GM06990 (cell line): ENCODE measurements around the gene NUFIP2.

Experiments used
- DNase-seq: peaks from one replicate; pipeline ENCODE4 v3.0.0-alpha.2; 2011; ENCODE audit not compliant: insufficient read length; ENCODE audit errors: extremely low read depth
- H3K27me3 ChIP-seq: replicated peaks from 2 replicates; pipeline ENCODE4 v1.6.0; 2011; ENCODE audit warnings: low read length; ENCODE audit not compliant: control insufficient read depth, insufficient read depth
- H3K36me3 ChIP-seq: 2 replicates; pipeline ENCODE4 v1.5.1; 2011; ENCODE audit warnings: low read length; ENCODE audit not compliant: control insufficient read depth, insufficient read depth
- H3K4me3 ChIP-seq: replicated peaks from 2 replicates; pipeline ENCODE4 v1.5.1; 2011; ENCODE audit warnings: low read depth, mild to moderate bottlenecking, control low read depth, low read length
- TF ChIP-seq, protein P1 (sequence below): IDR thresholded peaks from 2 replicates; pipeline ENCODE4 v1.5.1; 2011; ENCODE audit warnings: low read length, control low read depth, mild to moderate bottlenecking, inconsistent platforms; ENCODE audit not compliant: insufficient read depth, poor library complexity, severe bottlenecking

NUFIP2 gene

DNA sequence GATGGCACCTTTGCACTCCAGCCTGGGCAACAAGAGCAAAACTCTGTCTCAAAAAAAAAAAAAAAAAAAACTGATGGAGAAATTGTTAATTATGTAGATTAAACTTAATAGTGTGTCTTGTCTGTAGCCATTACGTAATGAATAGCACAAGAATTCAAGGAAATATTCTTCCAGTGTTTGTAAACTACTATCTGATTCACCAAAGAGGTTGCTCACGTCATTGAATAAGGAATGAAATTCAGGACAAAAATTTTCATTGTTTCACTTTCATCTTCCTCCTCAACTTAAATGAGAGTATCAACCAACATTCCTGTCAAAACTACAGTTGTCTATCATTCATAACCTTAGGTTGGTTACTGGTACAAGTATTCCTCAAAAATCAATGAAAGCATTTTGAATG, 83.1 kb downstream of the NUFIP2 start:
- H3K4me3 ChIP-seq = no peak overlapping the region
- TF ChIP-seq, protein P1, sequence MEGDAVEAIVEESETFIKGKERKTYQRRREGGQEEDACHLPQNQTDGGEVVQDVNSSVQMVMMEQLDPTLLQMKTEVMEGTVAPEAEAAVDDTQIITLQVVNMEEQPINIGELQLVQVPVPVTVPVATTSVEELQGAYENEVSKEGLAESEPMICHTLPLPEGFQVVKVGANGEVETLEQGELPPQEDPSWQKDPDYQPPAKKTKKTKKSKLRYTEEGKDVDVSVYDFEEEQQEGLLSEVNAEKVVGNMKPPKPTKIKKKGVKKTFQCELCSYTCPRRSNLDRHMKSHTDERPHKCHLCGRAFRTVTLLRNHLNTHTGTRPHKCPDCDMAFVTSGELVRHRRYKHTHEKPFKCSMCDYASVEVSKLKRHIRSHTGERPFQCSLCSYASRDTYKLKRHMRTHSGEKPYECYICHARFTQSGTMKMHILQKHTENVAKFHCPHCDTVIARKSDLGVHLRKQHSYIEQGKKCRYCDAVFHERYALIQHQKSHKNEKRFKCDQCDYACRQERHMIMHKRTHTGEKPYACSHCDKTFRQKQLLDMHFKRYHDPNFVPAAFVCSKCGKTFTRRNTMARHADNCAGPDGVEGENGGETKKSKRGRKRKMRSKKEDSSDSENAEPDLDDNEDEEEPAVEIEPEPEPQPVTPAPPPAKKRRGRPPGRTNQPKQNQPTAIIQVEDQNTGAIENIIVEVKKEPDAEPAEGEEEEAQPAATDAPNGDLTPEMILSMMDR = no peak
- H3K36me3 ChIP-seq = no peaks in the 10 kb centered on the region
- no peak for DNase-seq
- H3K27me3 ChIP-seq = no peaks in the 10 kb centered on the region

DNA sequence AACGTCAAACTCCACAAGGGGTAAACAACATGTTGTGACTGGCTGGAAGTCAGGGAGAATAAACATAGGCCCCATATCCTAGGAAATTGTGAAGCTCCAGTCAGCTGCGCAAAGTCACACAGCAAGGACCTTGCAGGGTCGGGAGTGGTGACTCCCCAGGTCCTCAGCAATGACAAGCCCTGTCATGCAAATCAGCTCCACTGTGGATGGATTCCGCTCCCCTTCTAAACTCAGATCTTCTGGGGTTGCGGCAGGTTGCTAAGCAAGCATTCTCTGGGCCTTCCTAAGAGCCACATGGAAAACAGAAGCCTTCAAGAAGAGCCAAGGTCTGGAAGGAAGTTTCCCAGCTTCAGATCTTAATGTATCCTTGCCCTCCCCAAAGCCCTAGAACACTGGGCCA, 84.9 kb downstream of the NUFIP2 start:
- TF ChIP-seq, protein P1 = no peak
- DNase-seq = no peak
- H3K4me3 ChIP-seq = no peak overlapping the region
- no peaks in the 10 kb centered on the region for H3K27me3 ChIP-seq
- H3K36me3 ChIP-seq = no peaks in the 10 kb centered on the region

DNA sequence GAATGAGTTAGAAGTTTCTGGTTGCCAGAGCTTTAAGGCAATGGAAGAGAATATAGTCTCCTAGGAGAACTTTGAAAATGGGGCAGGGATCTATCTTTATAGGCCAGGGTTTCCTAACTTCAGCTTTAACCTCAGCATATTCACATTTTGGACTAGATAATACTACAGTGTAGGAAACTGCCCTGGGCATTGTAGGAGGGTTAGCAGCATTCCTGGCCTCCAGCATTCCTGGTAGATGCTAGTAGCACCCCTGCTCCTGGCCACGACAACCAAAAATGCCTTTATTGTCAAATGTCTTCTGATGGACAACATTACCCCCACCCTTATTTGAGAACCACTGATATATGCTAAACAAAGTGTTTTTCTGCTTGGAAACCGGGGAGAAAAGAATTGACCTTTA, 86.0 kb downstream of the NUFIP2 start:
- H3K36me3 ChIP-seq = no peaks in the 10 kb centered on the region
- no peak for DNase-seq
- H3K27me3 ChIP-seq = no peaks in the 10 kb centered on the region
- no peak overlapping the region for H3K4me3 ChIP-seq
- TF ChIP-seq, protein P1 = no peak
